Measurements from ENCODE around the gene CD96.

GRCh38 chr3:111690242-111690641 is 148.2 kb downstream of the CD96 start:
- no peak for TF ChIP-seq POLR2A (IDR thresholded peaks at IDR 0.05)
- TF ChIP-seq, protein P1, sequence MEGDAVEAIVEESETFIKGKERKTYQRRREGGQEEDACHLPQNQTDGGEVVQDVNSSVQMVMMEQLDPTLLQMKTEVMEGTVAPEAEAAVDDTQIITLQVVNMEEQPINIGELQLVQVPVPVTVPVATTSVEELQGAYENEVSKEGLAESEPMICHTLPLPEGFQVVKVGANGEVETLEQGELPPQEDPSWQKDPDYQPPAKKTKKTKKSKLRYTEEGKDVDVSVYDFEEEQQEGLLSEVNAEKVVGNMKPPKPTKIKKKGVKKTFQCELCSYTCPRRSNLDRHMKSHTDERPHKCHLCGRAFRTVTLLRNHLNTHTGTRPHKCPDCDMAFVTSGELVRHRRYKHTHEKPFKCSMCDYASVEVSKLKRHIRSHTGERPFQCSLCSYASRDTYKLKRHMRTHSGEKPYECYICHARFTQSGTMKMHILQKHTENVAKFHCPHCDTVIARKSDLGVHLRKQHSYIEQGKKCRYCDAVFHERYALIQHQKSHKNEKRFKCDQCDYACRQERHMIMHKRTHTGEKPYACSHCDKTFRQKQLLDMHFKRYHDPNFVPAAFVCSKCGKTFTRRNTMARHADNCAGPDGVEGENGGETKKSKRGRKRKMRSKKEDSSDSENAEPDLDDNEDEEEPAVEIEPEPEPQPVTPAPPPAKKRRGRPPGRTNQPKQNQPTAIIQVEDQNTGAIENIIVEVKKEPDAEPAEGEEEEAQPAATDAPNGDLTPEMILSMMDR (IDR thresholded peaks at IDR 0.05), result no peak
- no peak for TF ChIP-seq POLR2AphosphoS5 (IDR thresholded peaks at IDR 0.05)

Data from breast epithelium (tissue), 3 donors.